Endothelial cell (in vitro differentiated cells): ENCODE data around the gene RBMS3. TPM values are rescaled to one million over a fixed set of nuclear protein-coding genes. Genes with fewer than 3 reads are reported as not detected.
"Not testable (repeated sequence)": the region's sequence is repeated elsewhere in the genome, so short reads cannot be mapped to it uniquely, and the experiment has no call there.

Source experiments
- DNase-seq: peaks from one replicate; pipeline ENCODE4 v3.0.0; 2021; ENCODE audit warnings: low spot score
- H3K27ac Mint-ChIP-seq: one replicate; pipeline ENCODE4 v1.8.0; 2021; ENCODE audit warnings: mixed read lengths, inconsistent platforms; ENCODE audit not compliant: unreplicated experiment
- H3K27me3 Mint-ChIP-seq: one replicate; pipeline ENCODE4 v1.8.0; 2021; ENCODE audit warnings: mild to moderate bottlenecking, moderate library complexity, mixed read lengths, inconsistent platforms; ENCODE audit not compliant: unreplicated experiment
- H3K36me3 Mint-ChIP-seq: one replicate; pipeline ENCODE4 v1.8.0; 2021; ENCODE audit warnings: mild to moderate bottlenecking, low read depth, mixed read lengths, inconsistent platforms; ENCODE audit not compliant: unreplicated experiment
- H3K4me1 Mint-ChIP-seq: one replicate; pipeline ENCODE4 v1.8.0; 2021; ENCODE audit warnings: mild to moderate bottlenecking, mixed read lengths, inconsistent platforms; ENCODE audit not compliant: unreplicated experiment
- H3K4me3 Mint-ChIP-seq: one replicate; pipeline ENCODE4 v1.8.0; 2021; ENCODE audit warnings: mild to moderate bottlenecking, mixed read lengths, inconsistent platforms; ENCODE audit not compliant: unreplicated experiment
- H3K9me3 Mint-ChIP-seq: one replicate; pipeline ENCODE4 v1.8.0; 2021; ENCODE audit warnings: mixed read lengths, inconsistent platforms; ENCODE audit not compliant: unreplicated experiment
- total RNA-seq: library from RNA; stranded (reverse); fragmentation: NEBNext Ultra II Directional; extraction: Animal tissue kit (Norgen Biotek cat#: 25700); gene quantifications from one replicate; pipeline ENCODE4 v1.2.1, GENCODE V29; 2021; ENCODE audit not compliant: unreplicated experiment
- TF ChIP-seq, protein P1 (sequence below): fragments of 200-600 bp; sonication (generic); IDR thresholded peaks from one replicate; pipeline ENCODE4 v1.5.0; 2021; ENCODE audit warnings: antibody characterized with exemption; ENCODE audit not compliant: unreplicated experiment

Gene RBMS3
- total RNA-seq, 1 donor from 2014 or later, result 30.9 TPM

DNA sequence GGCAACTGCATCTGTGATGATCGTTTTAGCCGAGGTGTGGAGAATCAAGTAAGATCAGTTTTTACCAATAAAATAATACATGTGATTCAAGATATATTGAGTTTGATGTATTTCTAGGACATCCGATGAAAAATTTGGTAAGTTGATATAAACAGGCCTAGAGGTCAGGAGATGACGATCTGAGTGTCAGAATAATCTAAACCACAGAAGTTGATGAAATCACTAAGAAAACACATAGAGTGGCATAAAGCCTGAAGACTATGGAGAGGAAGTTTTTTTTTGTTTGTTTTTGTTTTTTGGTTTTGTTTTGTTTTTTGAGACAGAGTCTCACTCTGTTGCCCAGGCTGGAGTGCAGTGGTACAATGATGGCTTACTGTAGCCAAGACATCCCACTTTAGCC, 235.3 kb downstream of the RBMS3 start:
- TF ChIP-seq, protein P1, sequence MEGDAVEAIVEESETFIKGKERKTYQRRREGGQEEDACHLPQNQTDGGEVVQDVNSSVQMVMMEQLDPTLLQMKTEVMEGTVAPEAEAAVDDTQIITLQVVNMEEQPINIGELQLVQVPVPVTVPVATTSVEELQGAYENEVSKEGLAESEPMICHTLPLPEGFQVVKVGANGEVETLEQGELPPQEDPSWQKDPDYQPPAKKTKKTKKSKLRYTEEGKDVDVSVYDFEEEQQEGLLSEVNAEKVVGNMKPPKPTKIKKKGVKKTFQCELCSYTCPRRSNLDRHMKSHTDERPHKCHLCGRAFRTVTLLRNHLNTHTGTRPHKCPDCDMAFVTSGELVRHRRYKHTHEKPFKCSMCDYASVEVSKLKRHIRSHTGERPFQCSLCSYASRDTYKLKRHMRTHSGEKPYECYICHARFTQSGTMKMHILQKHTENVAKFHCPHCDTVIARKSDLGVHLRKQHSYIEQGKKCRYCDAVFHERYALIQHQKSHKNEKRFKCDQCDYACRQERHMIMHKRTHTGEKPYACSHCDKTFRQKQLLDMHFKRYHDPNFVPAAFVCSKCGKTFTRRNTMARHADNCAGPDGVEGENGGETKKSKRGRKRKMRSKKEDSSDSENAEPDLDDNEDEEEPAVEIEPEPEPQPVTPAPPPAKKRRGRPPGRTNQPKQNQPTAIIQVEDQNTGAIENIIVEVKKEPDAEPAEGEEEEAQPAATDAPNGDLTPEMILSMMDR, result no peak

DNA sequence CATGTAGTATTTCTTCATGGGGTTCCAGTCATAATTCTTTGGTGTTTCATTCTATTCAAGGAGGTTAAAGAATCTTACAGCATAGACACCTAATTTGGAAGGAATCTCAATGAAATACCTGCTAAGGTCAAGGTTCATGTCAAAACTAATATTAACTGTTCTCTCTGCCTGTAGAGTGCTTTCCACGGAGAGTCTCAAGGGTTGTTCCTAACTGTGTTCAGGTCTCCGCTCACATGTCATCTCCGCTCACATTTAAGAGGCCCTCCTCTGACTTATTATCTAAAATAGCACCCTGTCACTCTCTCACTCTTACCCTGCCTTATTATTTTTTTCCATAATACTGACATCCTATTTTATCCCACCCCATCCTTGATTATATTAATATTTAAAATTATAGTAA, 239.9 kb downstream of the RBMS3 start:
- no peak for DNase-seq
- Mint-ChIP-seq H3K4me1 (peaks cover 15% of the 10 kb centered on the region), H3K4me3 (no peak overlapping the region), H3K27ac (no peak overlapping the region), H3K27me3 (no peaks in the 10 kb centered on the region), H3K9me3 (no peaks in the 10 kb centered on the region), H3K36me3 (no peaks in the 10 kb centered on the region)
- TF ChIP-seq, protein P1, result no peak

More for the DNA sequence above, 235.3 kb downstream of the RBMS3 start:
- Mint-ChIP-seq H3K4me3 (no peak overlapping the region), H3K9me3 (no peaks in the 10 kb centered on the region), H3K27me3 (no peaks in the 10 kb centered on the region), H3K36me3 (no peaks in the 10 kb centered on the region), H3K4me1 (peaks cover 32% of the 10 kb centered on the region), H3K27ac (no peak overlapping the region)
- DNase-seq, result no peak

DNA sequence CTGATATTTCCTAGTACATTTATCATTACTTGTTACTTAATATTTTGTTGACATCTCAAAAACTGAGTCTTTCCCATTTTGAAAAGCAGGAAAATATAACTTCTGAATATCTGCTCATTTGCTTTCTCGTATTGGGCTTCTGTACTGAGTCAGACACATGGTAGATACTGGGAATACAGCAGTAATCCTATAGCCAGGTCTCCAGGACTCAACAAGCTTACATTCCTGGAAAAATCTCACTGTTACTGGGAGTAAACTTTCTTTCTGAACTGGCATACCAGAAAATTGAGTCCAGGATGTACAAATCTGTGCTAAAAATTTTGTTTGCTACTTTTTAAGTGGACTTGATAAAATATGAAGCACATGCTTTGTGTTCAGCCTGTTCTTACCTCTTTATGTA, 240.4 kb downstream of the RBMS3 start:
- DNase-seq, result no peak
- H3K27ac Mint-ChIP-seq, result no peak overlapping the region
- no peaks in the 10 kb centered on the region for H3K36me3 Mint-ChIP-seq
- H3K4me3 Mint-ChIP-seq, result no peak overlapping the region
- peaks cover 12% of the 10 kb centered on the region for H3K4me1 Mint-ChIP-seq
- no peaks in the 10 kb centered on the region for H3K9me3 Mint-ChIP-seq
- H3K27me3 Mint-ChIP-seq, result no peaks in the 10 kb centered on the region
- TF ChIP-seq, protein P1, result no peak

DNA sequence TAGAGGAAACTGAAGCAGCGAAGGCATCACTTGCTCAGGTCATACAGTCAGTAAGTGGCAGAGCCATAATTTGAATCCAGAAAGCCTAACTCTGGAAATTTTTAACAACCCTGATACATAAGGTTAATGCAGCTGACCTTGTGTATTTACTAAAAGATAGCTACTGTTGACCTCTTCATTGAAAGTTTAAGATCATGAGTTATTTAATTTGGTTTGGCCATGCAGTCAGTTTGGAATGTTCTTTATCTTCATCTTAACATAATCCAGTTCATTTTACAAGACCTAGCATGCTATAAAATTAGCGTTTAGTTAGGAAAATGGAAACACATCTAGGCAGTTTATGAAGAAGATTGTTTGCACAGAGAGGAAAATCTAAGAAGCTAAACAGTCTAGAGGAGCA, 240.9 kb downstream of the RBMS3 start:
- no peak overlapping the region for H3K27ac Mint-ChIP-seq
- no peaks in the 10 kb centered on the region for H3K36me3 Mint-ChIP-seq
- H3K4me3 Mint-ChIP-seq, result no peak overlapping the region
- H3K27me3 Mint-ChIP-seq, result no peaks in the 10 kb centered on the region
- DNase-seq, result no peak
- TF ChIP-seq, protein P1, result no peak
- no peaks in the 10 kb centered on the region for H3K9me3 Mint-ChIP-seq
- H3K4me1 Mint-ChIP-seq, result peaks cover 12% of the 10 kb centered on the region

DNA sequence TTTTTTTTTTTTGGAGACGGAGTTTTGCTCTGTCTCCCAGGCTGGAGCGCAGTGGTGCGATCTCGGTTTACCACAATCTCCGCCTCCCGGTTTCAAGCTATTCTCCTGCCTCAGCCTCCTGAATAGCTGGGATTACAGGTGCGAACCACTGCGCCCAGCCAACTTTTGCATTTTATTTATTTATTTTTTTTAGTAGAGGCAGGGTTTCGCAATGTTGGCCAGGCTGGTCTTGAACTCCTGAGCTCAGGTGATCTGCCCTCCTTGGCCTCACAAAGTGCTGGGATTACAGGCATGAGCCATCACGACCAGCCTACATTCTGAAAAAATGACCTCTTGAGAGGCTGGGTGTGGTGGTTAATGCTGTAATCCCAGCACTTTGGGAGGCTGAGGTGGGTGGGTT, 243.6 kb downstream of the RBMS3 start:
- not testable (repeated sequence) for H3K36me3 Mint-ChIP-seq, H3K27ac Mint-ChIP-seq, H3K4me3 Mint-ChIP-seq, DNase-seq, H3K9me3 Mint-ChIP-seq, H3K27me3 Mint-ChIP-seq
- peaks cover 12% of the 10 kb centered on the region for H3K4me1 Mint-ChIP-seq
